Hepatocyte (in vitro differentiated cells): ENCODE data around the gene MARCHF2. TPM values are rescaled to one million over a fixed set of nuclear protein-coding genes. Genes with fewer than 3 reads are reported as not detected.

Experiments used
- DNase-seq: peaks from one replicate; pipeline ENCODE4 v3.0.0-alpha.2; 2016; ENCODE audit warnings: low spot score
- H2AFZ ChIP-seq: fragments of 200-600 bp; sonication (generic); 2 replicates; pipeline ENCODE4 v1.6.0; 2016; ENCODE audit warnings: antibody characterized with exemption, mild to moderate bottlenecking
- H3K27ac ChIP-seq: fragments of 200-600 bp; sonication (generic); 2 replicates; pipeline ENCODE4 v1.5.1; 2016; ENCODE audit warnings: mild to moderate bottlenecking
- H3K27me3 ChIP-seq: fragments of 200-600 bp; sonication (generic); 2 replicates; pipeline ENCODE4 v1.6.1; 2016
- H3K36me3 ChIP-seq: fragments of 200-600 bp; sonication (generic); replicated peaks from 2 replicates; pipeline ENCODE4 v1.5.1; 2016; ENCODE audit warnings: low read depth; ENCODE audit not compliant: insufficient read depth
- H3K4me1 ChIP-seq: fragments of 200-600 bp; sonication (generic); 2 replicates; pipeline ENCODE4 v1.5.1; 2016; ENCODE audit warnings: mild to moderate bottlenecking, moderate library complexity; ENCODE audit not compliant: insufficient read depth
- H3K4me2 ChIP-seq: fragments of 200-600 bp; sonication (generic); 2 replicates; pipeline ENCODE4 v1.6.0; 2016
- H3K4me3 ChIP-seq: fragments of 200-600 bp; sonication (generic); 2 replicates; pipeline ENCODE4 v1.5.1; 2016; ENCODE audit warnings: mild to moderate bottlenecking
- H3K79me2 ChIP-seq: fragments of 200-600 bp; sonication (generic); 2 replicates; pipeline ENCODE4 v1.6.0; 2017; ENCODE audit warnings: mild to moderate bottlenecking
- H3K9me2 ChIP-seq: fragments of 200-600 bp; sonication (generic); replicated peaks from 2 replicates; pipeline ENCODE4 v1.6.0; 2017; ENCODE audit warnings: mild to moderate bottlenecking; ENCODE audit not compliant: insufficient read depth
- H3K9me3 ChIP-seq: fragments of 200-600 bp; sonication (generic); 2 replicates; pipeline ENCODE4 v1.5.1; 2016; ENCODE audit warnings: low read depth, mild to moderate bottlenecking
- H4K20me1 ChIP-seq: fragments of 200-600 bp; sonication (generic); 2 replicates; pipeline ENCODE4 v1.6.0; 2016; ENCODE audit warnings: mild to moderate bottlenecking; ENCODE audit not compliant: insufficient read depth, poor library complexity, severe bottlenecking
- CTCF ChIP-seq: fragments of 200-600 bp; sonication (generic); IDR thresholded peaks from 2 replicates; pipeline ENCODE4 v1.5.1; 2016; ENCODE audit warnings: antibody characterized with exemption, mild to moderate bottlenecking; ENCODE audit not compliant: poor library complexity
- EZH2 ChIP-seq: fragments of 200-600 bp; sonication (generic); IDR thresholded peaks from 2 replicates; pipeline ENCODE4 v1.6.1; 2016; ENCODE audit warnings: antibody characterized with exemption, mild to moderate bottlenecking, borderline replicate concordance
- EZH2phosphoT487 ChIP-seq: fragments of 200-600 bp; sonication (generic); IDR thresholded peaks from one replicate; pipeline ENCODE4 v1.6.1; 2018; ENCODE audit warnings: antibody characterized with exemption, mild to moderate bottlenecking, low read depth, moderate library complexity; ENCODE audit not compliant: unreplicated experiment, severe bottlenecking
- WGBS: methylation state at CpG from one replicate; pipeline ENCODE4 v1.1.6; 2016; ENCODE audit warnings: low lambda C conversion rate; ENCODE audit errors: missing lambda C conversion rate; 5-methylcytosine and 5-hydroxymethylcytosine counted together
- polyA plus RNA-seq: library from polyadenylated mRNA; unstranded; fragments of >200 nt; fragmentation: Nextera tagmentation; extraction: Ambion mirVana; gene quantifications from 2 replicates; pipeline ENCODE4 v1.2.1, GENCODE V29; 2016
- total RNA-seq: library from RNA; depleted of rRNA; stranded (reverse); fragments of >200 nt; gene quantifications from 2 replicates; pipeline ENCODE4 v1.2.3, GENCODE V29; 2014

MARCHF2 gene
- total and polyA plus RNA-seq, 2 experiments from 2014 or later: 38.5 to 73.5 TPM

- no peak for DNase-seq
- Histone ChIP-seq H4K20me1 (peaks cover 70% of the 10 kb centered on the region), H3K79me2 (peaks cover 74% of the 10 kb centered on the region), H3K4me3 (no peak overlapping the region), H2AFZ (no peak overlapping the region), H3K36me3 (no peaks in the 10 kb centered on the region), H3K4me2 (no peak overlapping the region), H3K27ac (no peak overlapping the region), H3K4me1 (no peaks in the 10 kb centered on the region), H3K9me3 (no peaks in the 10 kb centered on the region), H3K27me3 (no peaks in the 10 kb centered on the region), H3K9me2 (no peaks in the 10 kb centered on the region)
- no peak for TF ChIP-seq EZH2
- TF ChIP-seq EZH2phosphoT487: no peak
- no peak for TF ChIP-seq CTCF
- 92% methylated on average over 11 of the region's 11 CpGs for WGBS
Observed at GRCh38 chr19:8481201-8481600, 68.1 kb downstream of the MARCHF2 start.

GRCh38 chr19:8481616-8482015, 68.5 kb downstream of the MARCHF2 start:
- H3K4me2 ChIP-seq: no peak overlapping the region
- peaks cover 70% of the 10 kb centered on the region for H4K20me1 ChIP-seq
- TF ChIP-seq EZH2 (no peak), CTCF (no peak), EZH2phosphoT487 (no peak)
- H3K4me3 ChIP-seq: no peak overlapping the region
- no peaks in the 10 kb centered on the region for H3K36me3 ChIP-seq
- WGBS: 91% methylated on average over 6 of the region's 6 CpGs
- no peaks in the 10 kb centered on the region for H3K9me3 ChIP-seq
- H3K79me2 ChIP-seq: peaks cover 73% of the 10 kb centered on the region
- no peak for DNase-seq
- no peak overlapping the region for H2AFZ ChIP-seq
- H3K27me3 ChIP-seq: no peaks in the 10 kb centered on the region
- H3K27ac ChIP-seq: no peak overlapping the region
- H3K9me2 ChIP-seq: no peaks in the 10 kb centered on the region
- H3K4me1 ChIP-seq: no peaks in the 10 kb centered on the region

GRCh38 chr19:8482696-8483095, 69.6 kb downstream of the MARCHF2 start:
- H3K4me1 ChIP-seq: no peaks in the 10 kb centered on the region
- no peaks in the 10 kb centered on the region for H3K27me3 ChIP-seq
- no peaks in the 10 kb centered on the region for H3K9me3 ChIP-seq
- H3K4me3 ChIP-seq: no peak overlapping the region
- H3K79me2 ChIP-seq: peaks cover 63% of the 10 kb centered on the region
- no peaks in the 10 kb centered on the region for H3K36me3 ChIP-seq
- no peak overlapping the region for H2AFZ ChIP-seq
- DNase-seq: no peak
- WGBS: 94% methylated on average over 10 of the region's 11 CpGs
- H3K9me2 ChIP-seq: no peaks in the 10 kb centered on the region
- peaks cover 67% of the 10 kb centered on the region for H4K20me1 ChIP-seq
- TF ChIP-seq EZH2: no peak
- TF ChIP-seq CTCF: no peak
- no peak for TF ChIP-seq EZH2phosphoT487
- H3K27ac ChIP-seq: peak overlapping the region; percentile 62
- H3K4me2 ChIP-seq: no peak overlapping the region

- peaks cover 62% of the 10 kb centered on the region for H4K20me1 ChIP-seq
- H3K79me2 ChIP-seq: peaks cover 58% of the 10 kb centered on the region
- WGBS: 90% methylated on average over 8 of the region's 8 CpGs
- no peak for DNase-seq
- H3K27ac ChIP-seq: peak overlapping the region; percentile 62
- H3K4me2 ChIP-seq: no peak overlapping the region
- H3K9me3 ChIP-seq: no peaks in the 10 kb centered on the region
- H3K4me3 ChIP-seq: no peak overlapping the region
- H3K4me1 ChIP-seq: no peaks in the 10 kb centered on the region
- H2AFZ ChIP-seq: no peak overlapping the region
- no peaks in the 10 kb centered on the region for H3K27me3 ChIP-seq
- no peaks in the 10 kb centered on the region for H3K36me3 ChIP-seq
- TF ChIP-seq EZH2 (no peak), CTCF (no peak), EZH2phosphoT487 (no peak)
- no peaks in the 10 kb centered on the region for H3K9me2 ChIP-seq
Observed at GRCh38 chr19:8483165-8483564, 70.1 kb downstream of the MARCHF2 start.
